Hematopoietic multipotent progenitor cell (in vitro differentiated cells): Measurements from ENCODE around the gene GCDH. TPM values are rescaled to one million over a fixed set of nuclear protein-coding genes. Genes with fewer than 3 reads are reported as not detected.

Experiments
- DNase-seq, 3 donors: peaks; one replicate each; pipeline ENCODE4 v3.0.0-alpha.2; 2011 to 2015; ENCODE audit warnings: low read depth in 2 of 3, low spot score in 2 of 3
- small RNA-seq: library from RNA; depleted of rRNA; stranded (forward); fragments of <200 nt; gene quantifications from one replicate; pipeline ENCODE3, GENCODE V24; 2012
- total RNA-seq: library from RNA; depleted of rRNA; stranded (reverse); fragments of >200 nt; gene quantifications from one replicate; pipeline ENCODE4 v1.2.3, GENCODE V29; 2012

The GCDH gene
- total RNA-seq, 1 donor = 87.3 TPM

GRCh38 chr19:12937927-12938778 is 47.2 kb downstream of the GCDH start, which contains the start of gene CALR:
Gene CALR, plus strand, starts transcription at chr19:12938609. Its CDS starts 71 bp downstream, at chr19:12938680.
- peak; percentile 96 to 100 (median 100) for DNase-seq

- DNase-seq = peak in 1 of 3 donors; percentile 52
Observed at GRCh38 chr19:12938779-12939601, 48.0 kb downstream of the GCDH start.

GRCh38 chr19:12939975-12940423 is 49.0 kb downstream of the GCDH start:
- DNase-seq = no peak

- DNase-seq = no peak
Observed at GRCh38 chr19:12940897-12941296, 49.9 kb downstream of the GCDH start.

GRCh38 chr19:12943437-12944044 is 52.6 kb downstream of the GCDH start:
- no peak for DNase-seq

- no peak for DNase-seq
Observed at GRCh38 chr19:12944104-12944674, 53.2 kb downstream of the GCDH start.

- DNase-seq = peak; percentile 99 to 100 (median 99)
Observed at GRCh38 chr19:12945479-12946091, 54.6 kb downstream of the GCDH start, which contains the start of gene RAD23A. Gene RAD23A, plus strand, starts transcription at chr19:12945862. Its CDS starts 87 bp downstream, at chr19:12945949.

GRCh38 chr19:12946092-12946721 is 55.2 kb downstream of the GCDH start:
- peak in 2 of 3 donors; percentile 63 to 65 for DNase-seq

GRCh38 chr19:12946731-12947496 is 56.0 kb downstream of the GCDH start:
- DNase-seq = no peak

- peak in 1 of 3 donors; percentile 50 for DNase-seq
Observed at GRCh38 chr19:12947702-12948611, 57.0 kb downstream of the GCDH start.

- no peak for DNase-seq
Observed at GRCh38 chr19:12948612-12949362, 57.8 kb downstream of the GCDH start.

Small RNA genes within 50 kb of the gene (small RNA-seq; reads per million reads assigned to genes)
- 1.1 reads per million, percentile 41 among the genes with 10 or more reads in this experiment for gene MIR5695
- gene MIR6515 = 2.4 reads per million, percentile 72 among the genes with 10 or more reads in this experiment
- not detected for gene MIR6794

Other genes starting within 250 kb of the GCDH start
- gene MAN2B1, start 224.4 kb upstream of the GCDH start, total RNA-seq = 128 TPM
- 14.8 TPM for gene WDR83, start 224.4 kb upstream of the GCDH start, total RNA-seq
- 102 TPM for gene DHPS, start 209.3 kb upstream of the GCDH start, total RNA-seq
- not detected for gene GNG14, start 203.2 kb upstream of the GCDH start, total RNA-seq
- gene FBXW9, start 194.5 kb upstream of the GCDH start, total RNA-seq = 31.2 TPM
- 68.1 TPM for gene TNPO2, start 167.2 kb upstream of the GCDH start, total RNA-seq
- 162 TPM for gene TRIR, start 156.5 kb upstream of the GCDH start, total RNA-seq
- 106 TPM for gene GET3, start 153.7 kb upstream of the GCDH start, total RNA-seq
- not detected for gene BEST2, start 139.4 kb upstream of the GCDH start, total RNA-seq
- 29.9 TPM for gene HOOK2, start 115.6 kb upstream of the GCDH start, total RNA-seq
- 700 TPM for gene JUNB, start 99.7 kb upstream of the GCDH start, total RNA-seq
- 278 TPM for gene PRDX2, start 89.4 kb upstream of the GCDH start, total RNA-seq
- gene THSD8, start 89.1 kb upstream of the GCDH start, total RNA-seq = not detected
- gene RNASEH2A, start 84.6 kb upstream of the GCDH start, total RNA-seq = 35.0 TPM
- gene RTBDN, start 56.6 kb upstream of the GCDH start, total RNA-seq = not detected
- gene MAST1, start 52.6 kb upstream of the GCDH start, total RNA-seq = 7.3 TPM
- 25.6 TPM for gene DNASE2, start 9.7 kb upstream of the GCDH start, total RNA-seq
- 71.4 TPM for gene KLF1, start 4.0 kb upstream of the GCDH start, total RNA-seq
- gene SYCE2, start 28.1 kb downstream of the GCDH start, total RNA-seq = 0.27 TPM
- 134 TPM for gene FARSA, start 42.6 kb downstream of the GCDH start, total RNA-seq
- gene CALR, start 47.4 kb downstream of the GCDH start, total RNA-seq = 1,092 TPM
- gene RAD23A, start 54.7 kb downstream of the GCDH start, total RNA-seq = 84.3 TPM
- 24.5 TPM for gene GADD45GIP1, start 66.1 kb downstream of the GCDH start, total RNA-seq
- gene DAND5, start 78.4 kb downstream of the GCDH start, total RNA-seq = under 0.01 TPM
- gene NFIX, start 104.3 kb downstream of the GCDH start, total RNA-seq = 23.4 TPM
- gene LYL1, start 211.7 kb downstream of the GCDH start, total RNA-seq = 305 TPM
- gene TRMT1, start 225.6 kb downstream of the GCDH start, total RNA-seq = 60.9 TPM
- gene NACC1, start 227.1 kb downstream of the GCDH start, total RNA-seq = 73.5 TPM